Measurements from ENCODE around the gene CD74.

The CD74 gene

DNA sequence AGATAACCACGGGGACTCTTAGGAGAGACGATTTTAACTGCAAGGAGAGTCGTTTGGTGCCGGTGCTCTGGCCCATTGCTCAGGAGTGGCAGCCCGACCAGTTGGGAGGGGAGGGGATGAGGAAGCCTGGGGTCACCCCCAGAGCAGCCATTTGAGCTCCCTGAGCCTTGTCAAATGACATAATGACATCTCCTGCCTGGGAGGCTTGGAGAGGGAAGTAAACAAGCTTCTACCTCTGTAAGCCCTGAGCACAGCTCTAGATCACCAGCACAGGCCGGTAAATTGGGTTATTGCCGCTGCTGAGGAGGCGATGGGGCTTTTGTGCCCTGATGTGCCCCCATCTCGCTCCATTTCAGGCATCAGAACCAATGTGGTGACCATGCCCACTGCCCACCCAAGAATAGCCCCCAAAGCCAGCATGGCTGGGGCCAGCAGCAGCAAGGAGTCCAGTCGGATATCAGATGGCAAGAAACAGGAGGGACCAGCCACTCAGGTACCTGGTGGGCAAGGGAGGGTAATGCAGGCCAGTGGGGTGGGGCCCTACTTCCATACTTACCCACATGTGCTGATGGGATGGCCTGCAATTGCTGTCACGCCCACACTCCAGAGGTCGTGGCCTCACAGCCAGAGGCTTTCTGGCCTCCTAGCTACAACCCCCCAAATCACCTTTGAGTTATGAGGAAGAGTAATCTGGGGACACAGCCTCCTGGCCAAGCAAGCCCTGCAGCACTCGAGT lies 23.0 kb downstream of the CD74 start:
- no peak overlapping the region for H3K4me3 ChIP-seq (ENCODE audit: low read length)
- no peak for TF ChIP-seq CTCF (conservative IDR thresholded peaks at IDR 0.05; ENCODE audit: low read length)
- DNase-seq (ENCODE audit: low read depth) = no peak

- no peak overlapping the region for H3K4me3 ChIP-seq (ENCODE audit: low read length)
- no peak for DNase-seq (ENCODE audit: low read depth)
- TF ChIP-seq CTCF (conservative IDR thresholded peaks at IDR 0.05; ENCODE audit: low read length) = no peak
Observed at GRCh38 chr5:150386024-150386855, 26.5 kb downstream of the CD74 start.

DNA sequence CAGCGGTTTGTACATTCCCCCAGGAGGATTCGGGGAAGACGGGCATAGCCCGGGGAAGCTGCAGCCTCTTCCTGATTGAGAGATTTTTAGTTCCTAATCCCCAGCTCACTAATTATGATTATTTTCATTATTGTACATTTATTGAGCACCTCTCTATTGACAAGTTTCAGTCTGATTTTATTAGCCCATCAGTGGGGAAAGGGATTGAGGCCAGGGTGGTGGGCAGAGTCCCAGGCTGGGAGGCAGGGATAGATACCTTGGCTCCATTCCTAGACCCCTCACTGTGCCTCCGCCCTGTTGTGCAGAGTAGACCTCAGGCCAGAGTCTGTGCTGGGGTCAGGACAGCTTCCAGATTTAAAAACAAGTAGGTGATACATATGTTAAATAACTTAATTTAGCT lies 28.0 kb downstream of the CD74 start:
- H3K4me3 ChIP-seq (ENCODE audit: low read length) = no peak overlapping the region
- no peak for TF ChIP-seq CTCF (conservative IDR thresholded peaks at IDR 0.05; ENCODE audit: low read length)
- DNase-seq (ENCODE audit: low read depth) = no peak

DNA sequence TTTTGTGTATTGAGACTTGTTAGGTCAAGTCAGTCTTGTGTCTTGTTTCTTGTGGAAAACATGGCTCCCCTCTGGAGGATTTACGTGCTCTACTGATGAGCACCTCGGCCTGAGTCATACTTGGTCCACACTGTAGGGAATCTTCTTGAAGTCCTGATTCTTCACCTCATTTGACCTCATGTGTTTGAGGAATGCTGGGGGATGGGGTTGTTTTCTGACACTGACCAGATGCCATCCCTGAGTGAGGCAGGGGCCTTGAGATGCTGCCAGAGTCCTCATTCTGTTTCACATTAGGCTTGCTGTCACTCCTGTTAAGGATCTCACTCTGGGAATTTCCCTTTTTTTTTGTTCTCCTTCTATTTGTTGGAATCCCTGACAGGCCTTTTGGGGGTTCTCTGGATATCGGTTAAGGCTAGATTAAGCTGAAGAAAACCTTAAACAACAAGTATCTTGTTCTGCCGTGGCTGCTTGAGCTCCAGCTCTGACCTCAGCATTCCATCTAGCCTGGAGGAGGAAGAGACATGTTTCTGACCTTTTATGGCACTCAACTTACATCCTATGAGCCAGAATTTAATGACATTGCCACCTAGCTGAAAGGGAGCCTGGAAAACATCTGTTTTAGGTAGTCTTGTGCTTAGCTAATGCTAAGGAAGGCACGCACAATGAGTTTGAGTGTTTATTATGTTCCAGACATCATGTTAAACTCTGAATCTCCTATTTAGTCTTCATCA lies 34.6 kb downstream of the CD74 start:
- peak; percentile 98 for DNase-seq (ENCODE audit: low read depth)
- TF ChIP-seq CTCF (conservative IDR thresholded peaks at IDR 0.05; ENCODE audit: low read length) = no peak
- no peak overlapping the region for H3K4me3 ChIP-seq (ENCODE audit: low read length)

DNA sequence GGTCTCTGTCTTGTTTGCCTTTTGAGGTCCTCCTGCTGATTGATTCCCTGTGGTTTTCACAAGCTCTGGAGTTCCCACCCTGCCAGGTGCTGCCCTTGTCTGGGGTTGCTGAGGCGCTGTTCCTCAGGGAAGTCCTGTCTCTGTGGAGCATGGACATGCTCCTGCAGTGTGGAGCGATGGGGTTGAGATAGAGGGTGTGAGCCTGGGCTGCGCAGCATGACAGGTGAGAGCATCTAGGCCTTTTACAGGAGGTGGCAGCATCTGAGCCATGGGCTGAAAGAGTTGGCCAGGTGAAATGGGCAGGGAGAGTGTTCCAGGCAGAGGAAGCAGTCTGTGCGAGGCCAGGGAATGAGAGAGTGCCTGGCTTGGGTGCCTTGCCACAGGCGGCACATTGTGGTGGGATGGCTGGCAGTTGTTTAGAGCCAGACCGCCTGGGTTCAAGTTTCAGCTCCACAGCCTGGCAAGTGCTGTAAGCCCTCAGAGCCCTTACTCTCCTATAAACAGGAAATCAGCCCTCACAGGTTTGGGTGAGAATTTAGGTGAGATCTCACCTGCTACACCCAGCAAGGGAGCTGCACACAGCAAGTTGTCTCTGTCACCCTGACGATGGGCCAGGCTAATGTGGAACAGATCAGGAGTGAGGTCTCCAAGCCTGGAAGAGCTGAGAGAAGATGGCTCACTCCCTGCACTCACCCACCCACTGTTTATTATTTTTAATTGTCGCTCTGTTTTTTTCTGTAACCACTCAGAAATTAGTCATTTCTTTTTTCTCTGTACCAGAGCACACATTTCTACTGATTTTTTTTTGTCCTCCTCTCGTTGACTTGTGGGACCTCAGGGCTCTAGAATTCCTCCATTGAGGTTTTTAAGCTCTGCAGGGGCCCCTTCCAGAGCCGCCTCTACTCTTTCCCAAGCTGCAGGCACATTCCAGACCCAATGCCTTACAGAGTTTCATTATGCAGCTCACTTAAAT lies 35.6 kb downstream of the CD74 start:
- DNase-seq (ENCODE audit: low read depth) = peak; percentile 57
- no peak overlapping the region for H3K4me3 ChIP-seq (ENCODE audit: low read length)
- TF ChIP-seq CTCF (conservative IDR thresholded peaks at IDR 0.05; ENCODE audit: low read length) = no peak

DNA sequence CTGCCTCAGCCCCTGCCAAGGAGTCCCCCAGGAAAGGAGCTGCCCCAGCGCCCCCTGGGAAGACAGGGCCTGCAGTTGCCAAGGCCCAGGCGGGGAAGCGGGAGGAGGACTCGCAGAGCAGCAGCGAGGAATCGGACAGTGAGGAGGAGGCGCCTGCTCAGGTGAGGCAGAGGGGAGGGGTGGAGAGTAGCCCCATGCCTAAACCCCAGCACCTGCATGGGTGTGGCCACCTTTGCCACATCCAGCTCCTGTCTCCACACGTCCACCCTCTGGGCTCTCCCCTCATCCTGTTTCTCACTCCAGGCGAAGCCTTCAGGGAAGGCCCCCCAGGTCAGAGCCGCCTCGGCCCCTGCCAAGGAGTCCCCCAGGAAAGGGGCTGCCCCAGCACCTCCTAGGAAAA lies 38.1 kb downstream of the CD74 start:
- DNase-seq (ENCODE audit: low read depth) = no peak
- no peak overlapping the region for H3K4me3 ChIP-seq (ENCODE audit: low read length)
- TF ChIP-seq CTCF (conservative IDR thresholded peaks at IDR 0.05; ENCODE audit: low read length) = no peak

Data from AG10803 (cell line).